HEK293T (cell line): ENCODE measurements around the gene COP1.
"Not testable (repeated sequence)": the region's sequence is repeated elsewhere in the genome, so short reads cannot be mapped to it uniquely, and the experiment has no call there.

Experiments
- CTCF ChIA-PET: fragments of 350-600 bp; formaldehyde crosslinking; extraction: SDS; loops from one replicate; lab custom pipeline; 2021; ENCODE audit warnings: antibody characterized with exemption, inconsistent platforms; lab: Yijun Ruan, JAX
- POLR2A ChIA-PET: fragments of 350-600 bp; formaldehyde crosslinking; extraction: SDS; loops from one replicate; lab custom pipeline; 2020; ENCODE audit warnings: antibody characterized with exemption, inconsistent platforms; lab: Yijun Ruan, JAX
- DNase-seq: peaks from one replicate; pipeline ENCODE4 v3.0.0; 2012; ENCODE audit warnings: mixed read lengths; ENCODE audit errors: extremely low spot score
- ARNT ChIP-seq: fragments of 450-650 bp; IDR thresholded peaks from 2 replicates; pipeline ENCODE4 v1.6.1; 2017; ENCODE audit warnings: mild to moderate bottlenecking
- BHLHE40 ChIP-seq: fragments of 450-650 bp; IDR thresholded peaks from 2 replicates; pipeline ENCODE4 v1.6.1; 2016; ENCODE audit warnings: mild to moderate bottlenecking, moderate library complexity, borderline replicate concordance
- CTBP1 ChIP-seq: fragments of 450-650 bp; IDR thresholded peaks from 2 replicates; pipeline ENCODE4 v1.6.1; 2016; ENCODE audit warnings: borderline replicate concordance
- ELF4 ChIP-seq: fragments of 450-650 bp; IDR thresholded peaks from 2 replicates; pipeline ENCODE4 v1.6.1; 2017; ENCODE audit warnings: antibody characterized with exemption
- FOXA1 ChIP-seq: fragments of 450-650 bp; IDR thresholded peaks from 2 replicates; pipeline ENCODE4 v1.6.1; 2016; ENCODE audit warnings: mild to moderate bottlenecking
- FOXK2 ChIP-seq: fragments of 450-650 bp; IDR thresholded peaks from 2 replicates; pipeline ENCODE4 v1.6.1; 2016; ENCODE audit warnings: mild to moderate bottlenecking
- FOXM1 ChIP-seq: fragments of 450-650 bp; IDR thresholded peaks from 2 replicates; pipeline ENCODE4 v1.6.1; 2017; ENCODE audit warnings: mild to moderate bottlenecking, borderline replicate concordance
- HDGF ChIP-seq: fragments of 450-650 bp; IDR thresholded peaks from 2 replicates; pipeline ENCODE4 v1.6.1; 2017; ENCODE audit warnings: antibody characterized with exemption, borderline replicate concordance
- L3MBTL2 ChIP-seq: fragments of 450-650 bp; conservative IDR thresholded peaks from 2 replicates; pipeline ENCODE4 v1.6.1; 2016; ENCODE audit warnings: mild to moderate bottlenecking
- LEF1 ChIP-seq: fragments of 450-650 bp; IDR thresholded peaks from 2 replicates; pipeline ENCODE4 v1.6.1; 2017; ENCODE audit warnings: mild to moderate bottlenecking, borderline replicate concordance
- NFRKB ChIP-seq: fragments of 450-650 bp; IDR thresholded peaks from 2 replicates; pipeline ENCODE4 v1.6.1; 2016; ENCODE audit warnings: mild to moderate bottlenecking, moderate library complexity
- PKNOX1 ChIP-seq: fragments of 450-650 bp; IDR thresholded peaks from 2 replicates; pipeline ENCODE4 v1.6.1; 2016
- SP1 ChIP-seq: fragments of 450-650 bp; IDR thresholded peaks from 2 replicates; pipeline ENCODE4 v1.6.1; 2017
- SUZ12 ChIP-seq: fragments of 450-650 bp; IDR thresholded peaks from 2 replicates; pipeline ENCODE4 v1.6.1; 2016; ENCODE audit warnings: mild to moderate bottlenecking
- TARDBP ChIP-seq: fragments of 450-650 bp; IDR thresholded peaks from 2 replicates; pipeline ENCODE4 v1.6.1; 2016
- ZNF384 ChIP-seq: fragments of 450-650 bp; IDR thresholded peaks from 2 replicates; pipeline ENCODE4 v1.6.1; 2016

COP1 gene

GRCh38 chr1:176017722-176018121 lies 189.4 kb downstream of the COP1 start:
- CTCF ChIA-PET: no interaction called here
- POLR2A ChIA-PET: interaction anchor here (1.3 kb wide), 1 partner anchor 11 kb away, joined by 3 read pairs; no protein-coding TSS in a partner anchor
- no peak for TF ChIP-seq FOXK2
- TF ChIP-seq TARDBP: no peak
- no peak for TF ChIP-seq ZNF384
- TF ChIP-seq L3MBTL2: no peak
- TF ChIP-seq BHLHE40: no peak
- no peak for TF ChIP-seq SUZ12
- no peak for TF ChIP-seq ELF4
- TF ChIP-seq ARNT: no peak
- no peak for TF ChIP-seq PKNOX1
- no peak for TF ChIP-seq HDGF
- no peak for TF ChIP-seq CTBP1
- TF ChIP-seq SP1: no peak
- DNase-seq: no peak

DNA sequence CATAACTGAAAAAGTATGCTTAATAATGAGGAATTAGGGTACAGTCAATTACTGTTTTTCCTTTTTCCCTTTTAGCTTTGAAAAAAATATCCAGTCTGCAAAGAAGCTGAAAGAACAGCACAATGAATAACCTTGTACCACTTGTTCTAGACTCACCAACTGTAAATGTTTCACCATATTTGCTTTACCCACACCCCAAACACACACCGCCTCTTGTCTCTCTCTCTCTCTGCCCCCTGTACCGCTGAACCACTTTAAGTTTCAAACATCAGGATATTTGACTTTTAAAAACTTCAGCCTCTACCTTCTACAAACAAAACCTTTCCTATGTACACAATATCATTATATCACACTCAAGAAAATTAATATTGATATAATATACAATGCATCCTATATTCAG lies 197.1 kb downstream of the COP1 start:
- no peak for DNase-seq
- POLR2A ChIA-PET: no interaction called here
- CTCF ChIA-PET: no interaction called here
- no peak for TF ChIP-seq FOXA1
- TF ChIP-seq ZNF384: no peak
- no peak for TF ChIP-seq ELF4
- no peak for TF ChIP-seq ARNT
- no peak for TF ChIP-seq FOXM1

DNA sequence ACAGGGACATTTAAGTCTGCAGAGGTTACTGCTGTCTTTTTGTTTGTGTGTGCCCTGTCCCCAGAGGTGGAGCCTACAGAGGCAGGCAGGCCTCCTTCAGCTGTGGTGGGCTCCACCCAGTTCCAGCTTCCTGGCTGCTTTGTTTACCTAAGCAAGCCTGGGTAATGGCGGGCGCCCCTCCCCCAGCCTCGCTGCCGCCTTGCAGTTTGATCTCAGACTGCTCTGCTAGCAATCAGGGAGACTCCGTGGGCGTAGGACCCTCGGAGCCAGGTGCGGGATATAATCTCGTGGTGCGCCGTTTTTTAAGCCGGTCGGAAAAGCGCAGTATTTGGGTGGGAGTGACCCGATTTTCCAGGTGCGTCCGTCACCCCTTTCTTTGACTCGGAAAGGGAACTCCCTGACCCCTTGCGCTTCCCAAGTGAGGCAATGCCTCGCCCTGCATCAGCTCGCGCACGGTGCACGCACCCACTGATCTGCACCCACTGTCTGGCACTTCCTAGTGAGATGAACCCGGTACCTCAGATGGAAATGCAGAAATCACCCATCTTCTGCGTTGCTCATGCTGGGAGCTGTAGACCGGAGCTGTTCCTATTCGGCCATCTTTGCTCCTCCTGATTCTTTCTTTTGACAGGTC lies 199.2 kb downstream of the COP1 start:
- CTCF ChIA-PET, DNase-seq, POLR2A ChIA-PET: not testable (repeated sequence)

GRCh38 chr1:175994660-175995059 lies 212.4 kb downstream of the COP1 start:
- POLR2A ChIA-PET, DNase-seq: not testable (repeated sequence)

GRCh38 chr1:175992825-175993224 lies 214.3 kb downstream of the COP1 start:
- CTCF ChIA-PET, DNase-seq, POLR2A ChIA-PET: not testable (repeated sequence)

More at GRCh38 chr1:175994660-175995059, 212.4 kb downstream of the COP1 start:
- CTCF ChIA-PET: not testable (repeated sequence)

GRCh38 chr1:175992202-175992601 lies 214.9 kb downstream of the COP1 start:
- DNase-seq, POLR2A ChIA-PET, CTCF ChIA-PET: not testable (repeated sequence)

DNA sequence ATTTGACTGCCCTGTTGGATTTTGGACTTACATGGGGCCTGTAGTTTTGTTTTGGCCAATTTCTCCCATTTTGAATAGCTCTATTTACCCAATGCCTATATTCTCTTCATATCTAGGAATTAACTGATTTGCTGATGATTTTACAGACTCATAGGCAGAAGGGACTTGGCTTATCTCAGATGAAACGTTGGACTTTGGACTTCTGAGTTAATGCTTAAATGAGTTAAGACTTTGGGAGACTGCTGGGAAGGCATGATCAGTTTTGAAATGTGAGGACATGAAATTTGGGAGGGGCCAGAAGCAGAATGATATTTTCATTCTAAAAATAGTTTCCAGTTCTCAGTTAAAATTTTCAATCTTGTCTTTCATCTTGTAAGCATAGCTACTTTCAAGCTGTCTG lies 222.3 kb downstream of the COP1 start:
- POLR2A ChIA-PET: no interaction called here

More for the DNA sequence above, 222.3 kb downstream of the COP1 start:
- no peak for TF ChIP-seq L3MBTL2
- no peak for TF ChIP-seq FOXA1
- TF ChIP-seq HDGF: no peak
- no peak for TF ChIP-seq SP1
- no peak for TF ChIP-seq ARNT
- TF ChIP-seq ELF4: no peak
- TF ChIP-seq SUZ12: no peak
- no peak for TF ChIP-seq CTBP1
- TF ChIP-seq NFRKB: no peak
- TF ChIP-seq ZNF384: no peak
- no peak for TF ChIP-seq PKNOX1
- no peak for TF ChIP-seq LEF1
- TF ChIP-seq FOXK2: no peak
- no peak for TF ChIP-seq FOXM1
- no peak for TF ChIP-seq TARDBP
- no peak for TF ChIP-seq BHLHE40
- CTCF ChIA-PET: no interaction called here
- no peak for DNase-seq
